ENCODE measurements around the gene LTBP4.
A peak's percentile ranks its signal among the peaks of the same experiment; 100 is the strongest.

The LTBP4 gene

GRCh38 chr19:40604171-40604646 lies 3.0 kb downstream of the LTBP4 start:
- no peak for DNase-seq (ENCODE audit: low read depth)
- peak overlapping the region; percentile 26 for H3K4me3 ChIP-seq (ENCODE audit: low read depth, low read length)
- TF ChIP-seq CTCF (IDR thresholded peaks at IDR 0.05; ENCODE audit: low read depth, low read length, missing control alignments): no peak

- peak overlapping the region; percentile 60 for H3K4me3 ChIP-seq (ENCODE audit: low read depth, low read length)
- no peak for TF ChIP-seq CTCF (IDR thresholded peaks at IDR 0.05; ENCODE audit: low read depth, low read length, missing control alignments)
- no peak for DNase-seq (ENCODE audit: low read depth)
Observed at GRCh38 chr19:40604647-40605215, 3.6 kb downstream of the LTBP4 start.

- no peak for DNase-seq (ENCODE audit: low read depth)
- peak overlapping the region; percentile 60 for H3K4me3 ChIP-seq (ENCODE audit: low read depth, low read length)
- peak; percentile 35 for TF ChIP-seq CTCF (IDR thresholded peaks at IDR 0.05; ENCODE audit: low read depth, low read length, missing control alignments)
Observed at GRCh38 chr19:40605216-40605971, 4.2 kb downstream of the LTBP4 start.

GRCh38 chr19:40607311-40608239 lies 6.4 kb downstream of the LTBP4 start:
- no peak for DNase-seq (ENCODE audit: low read depth)
- no peak overlapping the region for H3K4me3 ChIP-seq (ENCODE audit: low read depth, low read length)
- no peak for TF ChIP-seq CTCF (IDR thresholded peaks at IDR 0.05; ENCODE audit: low read depth, low read length, missing control alignments)

GRCh38 chr19:40608240-40608621 lies 7.1 kb downstream of the LTBP4 start:
- no peak for DNase-seq (ENCODE audit: low read depth)
- H3K4me3 ChIP-seq (ENCODE audit: low read depth, low read length): no peak overlapping the region
- no peak for TF ChIP-seq CTCF (IDR thresholded peaks at IDR 0.05; ENCODE audit: low read depth, low read length, missing control alignments)

- no peak for DNase-seq (ENCODE audit: low read depth)
- peak overlapping the region; percentile 70; the same call in 1 of the 2 replicates for H3K4me3 ChIP-seq (ENCODE audit: low read depth, low read length)
- TF ChIP-seq CTCF (IDR thresholded peaks at IDR 0.05; ENCODE audit: low read depth, low read length, missing control alignments): no peak
Observed at GRCh38 chr19:40608957-40609356, 7.8 kb downstream of the LTBP4 start.
